Activated gamma-delta T cell treated with anti-CD3 and anti-CD28 coated beads, Interleukin-2, amount 50 U/mL, for 16 hours (primary cell): ENCODE measurements around the gene MYRFL.
"Not testable (repeated sequence)": the region's sequence is repeated elsewhere in the genome, so short reads cannot be mapped to it uniquely, and the experiment has no call there.

Experiments used
- DNase-seq: peaks from one replicate; pipeline ENCODE4 v3.0.0-alpha.2; 2020; ENCODE audit warnings: low read depth

Gene MYRFL

GRCh38 chr12:69824966-69825560 is at the start of gene MYRFL:
MYRFL (plus strand) TSS chr12:69825227; CDS start chr12:69825518, 291 bp downstream.
- DNase-seq = no peak

GRCh38 chr12:69779928-69780327 is 45.1 kb upstream of the MYRFL start:
- DNase-seq = no peak

- DNase-seq = no peak
Measured at GRCh38 chr12:69783365-69783764, 41.7 kb upstream of the MYRFL start.

GRCh38 chr12:69789351-69789750 is 35.7 kb upstream of the MYRFL start:
- DNase-seq = no peak

- no peak for DNase-seq
Measured at GRCh38 chr12:69792533-69792932, 32.5 kb upstream of the MYRFL start.

GRCh38 chr12:69807101-69807897 is 17.7 kb upstream of the MYRFL start:
- not testable (repeated sequence) for DNase-seq

- DNase-seq = no peak
Measured at GRCh38 chr12:69810870-69811498, 14.0 kb upstream of the MYRFL start.

GRCh38 chr12:69816082-69816481 is 8.9 kb upstream of the MYRFL start:
- DNase-seq = no peak

GRCh38 chr12:69821032-69821455 is 4.0 kb upstream of the MYRFL start:
- no peak for DNase-seq

GRCh38 chr12:69821456-69822159 is 3.4 kb upstream of the MYRFL start:
- no peak for DNase-seq

GRCh38 chr12:69822201-69822860 is 2.7 kb upstream of the MYRFL start:
- no peak for DNase-seq

- DNase-seq = no peak
Measured at GRCh38 chr12:69824028-69824427, 999 bp upstream of the MYRFL start.

GRCh38 chr12:69828897-69829296 is 3.9 kb downstream of the MYRFL start:
- DNase-seq = no peak

GRCh38 chr12:69833696-69834095 is 8.7 kb downstream of the MYRFL start:
- no peak for DNase-seq

GRCh38 chr12:69834147-69834546 is 9.1 kb downstream of the MYRFL start:
- no peak for DNase-seq

GRCh38 chr12:69834576-69834975 is 9.5 kb downstream of the MYRFL start:
- DNase-seq = no peak

GRCh38 chr12:69835081-69835480 is 10.1 kb downstream of the MYRFL start:
- no peak for DNase-seq

- DNase-seq = no peak
Measured at GRCh38 chr12:69836015-69836414, 11.0 kb downstream of the MYRFL start.

- no peak for DNase-seq
Measured at GRCh38 chr12:69837191-69837590, 12.2 kb downstream of the MYRFL start.

- DNase-seq = no peak
Measured at GRCh38 chr12:69837657-69838415, 12.8 kb downstream of the MYRFL start.

- no peak for DNase-seq
Measured at GRCh38 chr12:69840727-69841126, 15.7 kb downstream of the MYRFL start.
